MM.1S (cell line): ENCODE measurements around the gene CHKB.
"Not testable (repeated sequence)": the region's sequence is repeated elsewhere in the genome, so short reads cannot be mapped to it uniquely, and the experiment has no call there.

ENCODE experiments used
- DNase-seq: peaks from one replicate; pipeline ENCODE4 v3.0.0-alpha.2; 2015
- H2AFZ ChIP-seq: fragments of 300-600 bp; sonication (generic); 2 replicates; pipeline ENCODE4 v1.6.0; 2016; ENCODE audit warnings: antibody characterized with exemption, low read length
- H3F3A ChIP-seq: fragments of 300-600 bp; sonication (generic); 2 replicates; pipeline ENCODE4 v1.6.1; 2016; ENCODE audit warnings: mild to moderate bottlenecking, antibody characterized with exemption, low read length, moderate library complexity, mixed read lengths; ENCODE audit not compliant: insufficient read depth
- H3K27ac ChIP-seq: fragments of 300-600 bp; sonication (generic); 2 replicates; pipeline ENCODE4 v1.5.1; 2016; ENCODE audit warnings: mild to moderate bottlenecking, low read length
- H3K27me3 ChIP-seq: fragments of 300-600 bp; sonication (generic); replicated peaks from 2 replicates; pipeline ENCODE4 v1.6.0; 2016; ENCODE audit warnings: low read length; ENCODE audit not compliant: insufficient read depth
- H3K36me3 ChIP-seq: fragments of 300-600 bp; sonication (generic); replicated peaks from 2 replicates; pipeline ENCODE4 v1.6.1; 2016; ENCODE audit warnings: mild to moderate bottlenecking, low read length, mixed read lengths; ENCODE audit not compliant: insufficient read depth
- H3K4me1 ChIP-seq: fragments of 300-600 bp; sonication (generic); 2 replicates; pipeline ENCODE4 v1.6.1; 2016; ENCODE audit warnings: low read length, mixed read lengths
- H3K4me2 ChIP-seq: fragments of 300-600 bp; sonication (generic); 2 replicates; pipeline ENCODE4 v1.6.0; 2016; ENCODE audit warnings: low read depth, low read length
- H3K4me3 ChIP-seq: fragments of 300-600 bp; sonication (generic); 2 replicates; pipeline ENCODE4 v1.5.1; 2016; ENCODE audit warnings: low read length, mixed read lengths
- H3K79me2 ChIP-seq: fragments of 300-600 bp; sonication (generic); 2 replicates; pipeline ENCODE4 v1.6.1; 2016; ENCODE audit warnings: mixed run types, low read length, mixed read lengths
- H3K9ac ChIP-seq: fragments of 300-600 bp; sonication (generic); 2 replicates; pipeline ENCODE4 v1.6.1; 2016; ENCODE audit warnings: low read length, mixed read lengths
- H3K9me2 ChIP-seq: fragments of 300-600 bp; sonication (generic); replicated peaks from 2 replicates; pipeline ENCODE4 v1.6.1; 2016; ENCODE audit warnings: mild to moderate bottlenecking, low read length, mixed read lengths; ENCODE audit not compliant: insufficient read depth
- H3K9me3 ChIP-seq: fragments of 300-600 bp; sonication (generic); replicated peaks from 2 replicates; pipeline ENCODE4 v1.6.1; 2016; ENCODE audit warnings: mild to moderate bottlenecking, low read length, mixed read lengths; ENCODE audit not compliant: insufficient read depth
- H4K20me1 ChIP-seq: fragments of 300-600 bp; sonication (generic); 2 replicates; pipeline ENCODE4 v1.6.1; 2016; ENCODE audit warnings: mild to moderate bottlenecking, low read length, moderate library complexity, mixed read lengths; ENCODE audit not compliant: insufficient read depth
- EZH2 ChIP-seq: fragments of 300-600 bp; sonication (generic); optimal IDR thresholded peaks from 2 replicates; pipeline ENCODE3; 2017; ENCODE audit warnings: low read depth, mild to moderate bottlenecking, antibody characterized with exemption, low read length, mixed read lengths
- EZH2phosphoT487 ChIP-seq: fragments of 300-600 bp; sonication (generic); IDR thresholded peaks from 2 replicates; pipeline ENCODE4 v1.6.1; 2018; ENCODE audit warnings: antibody characterized with exemption, low read length
- TF ChIP-seq, protein P1 (sequence below): fragments of 300-600 bp; sonication (generic); IDR thresholded peaks from 2 replicates; pipeline ENCODE4 v1.5.1; 2016; ENCODE audit warnings: antibody characterized with exemption, low read length, mixed read lengths

Gene CHKB

GRCh38 chr22:50544078-50544745, 38.4 kb downstream of the CHKB start:
- H3K4me2 ChIP-seq = peak overlapping the region; percentile 63
- TF ChIP-seq EZH2 (no peak), EZH2phosphoT487 (no peak)
- TF ChIP-seq, protein P1, sequence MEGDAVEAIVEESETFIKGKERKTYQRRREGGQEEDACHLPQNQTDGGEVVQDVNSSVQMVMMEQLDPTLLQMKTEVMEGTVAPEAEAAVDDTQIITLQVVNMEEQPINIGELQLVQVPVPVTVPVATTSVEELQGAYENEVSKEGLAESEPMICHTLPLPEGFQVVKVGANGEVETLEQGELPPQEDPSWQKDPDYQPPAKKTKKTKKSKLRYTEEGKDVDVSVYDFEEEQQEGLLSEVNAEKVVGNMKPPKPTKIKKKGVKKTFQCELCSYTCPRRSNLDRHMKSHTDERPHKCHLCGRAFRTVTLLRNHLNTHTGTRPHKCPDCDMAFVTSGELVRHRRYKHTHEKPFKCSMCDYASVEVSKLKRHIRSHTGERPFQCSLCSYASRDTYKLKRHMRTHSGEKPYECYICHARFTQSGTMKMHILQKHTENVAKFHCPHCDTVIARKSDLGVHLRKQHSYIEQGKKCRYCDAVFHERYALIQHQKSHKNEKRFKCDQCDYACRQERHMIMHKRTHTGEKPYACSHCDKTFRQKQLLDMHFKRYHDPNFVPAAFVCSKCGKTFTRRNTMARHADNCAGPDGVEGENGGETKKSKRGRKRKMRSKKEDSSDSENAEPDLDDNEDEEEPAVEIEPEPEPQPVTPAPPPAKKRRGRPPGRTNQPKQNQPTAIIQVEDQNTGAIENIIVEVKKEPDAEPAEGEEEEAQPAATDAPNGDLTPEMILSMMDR = peak; percentile 78
- H3K79me2 ChIP-seq = no peaks in the 10 kb centered on the region
- H3K9ac ChIP-seq = peak overlapping the region; percentile 28; the same call in 1 of the 2 replicates
- no peaks in the 10 kb centered on the region for H3K9me3 ChIP-seq
- H2AFZ ChIP-seq = peak overlapping the region; percentile 62
- DNase-seq = peak; percentile 83
- H3F3A ChIP-seq = peaks cover 28% of the 10 kb centered on the region
- H3K4me3 ChIP-seq = peak overlapping the region; percentile 24
- peaks cover 18% of the 10 kb centered on the region; the same call in 1 of the 2 replicates for H3K4me1 ChIP-seq
- H4K20me1 ChIP-seq = no peaks in the 10 kb centered on the region
- peaks cover 25% of the 10 kb centered on the region for H3K27me3 ChIP-seq
- no peaks in the 10 kb centered on the region for H3K9me2 ChIP-seq
- H3K36me3 ChIP-seq = no peaks in the 10 kb centered on the region
- H3K27ac ChIP-seq = no peak overlapping the region

DNA sequence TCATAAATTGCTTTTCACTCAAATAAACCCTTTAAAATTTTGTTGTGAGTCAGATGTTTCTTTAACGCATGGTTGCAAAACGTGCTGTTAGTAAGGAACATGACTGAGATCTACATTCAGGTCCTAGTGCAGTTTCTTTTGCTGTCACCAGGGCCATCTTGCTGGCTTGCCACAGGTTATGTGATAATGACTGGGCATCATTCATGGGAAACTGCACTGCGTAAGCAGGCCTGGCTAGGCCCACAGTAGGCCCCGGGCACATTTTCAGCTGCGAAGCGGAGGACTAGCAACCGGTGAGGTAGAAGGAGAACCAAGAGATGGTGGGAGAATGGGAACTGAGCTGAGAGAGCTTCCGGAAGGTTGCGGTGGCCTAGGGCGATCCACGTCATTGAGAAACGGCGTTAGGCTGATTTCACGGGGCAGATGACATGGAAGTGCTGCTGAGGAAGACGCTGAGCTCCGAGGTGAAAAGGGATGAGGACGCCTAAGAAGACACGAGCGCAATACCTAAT, 40.2 kb downstream of the CHKB start:
- Histone ChIP-seq H3K4me2 (no peak overlapping the region), H3K4me3 (no peak overlapping the region), H3K9ac (no peak overlapping the region), H3F3A (peaks cover 39% of the 10 kb centered on the region), H4K20me1 (no peaks in the 10 kb centered on the region), H3K27ac (no peak overlapping the region), H3K4me1 (peaks cover 29% of the 10 kb centered on the region), H3K36me3 (no peaks in the 10 kb centered on the region), H2AFZ (no peak overlapping the region), H3K27me3 (peaks cover 11% of the 10 kb centered on the region), H3K9me3 (no peaks in the 10 kb centered on the region), H3K9me2 (no peaks in the 10 kb centered on the region), H3K79me2 (no peaks in the 10 kb centered on the region)
- no peak for DNase-seq
- TF ChIP-seq EZH2phosphoT487 = no peak
- no peak for TF ChIP-seq EZH2
- TF ChIP-seq, protein P1 = no peak

DNA sequence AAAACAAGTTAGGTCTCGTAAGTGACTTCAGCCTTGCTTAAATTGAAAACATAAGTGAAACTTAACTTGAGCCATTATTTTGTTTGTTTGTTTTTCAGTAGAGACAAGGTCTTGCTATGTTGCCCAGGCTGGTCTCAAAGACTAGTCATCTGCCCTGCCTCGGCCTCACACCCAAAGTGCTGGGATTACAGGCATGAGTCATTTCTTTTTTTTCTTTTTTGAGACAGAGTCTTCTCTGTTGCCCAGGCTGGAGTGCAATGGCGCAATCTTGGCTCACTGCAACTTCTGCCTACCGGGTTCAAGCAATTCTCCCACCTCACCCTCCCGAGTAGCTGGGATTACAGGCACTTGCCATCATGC, 41.0 kb downstream of the CHKB start:
- not testable (repeated sequence) for DNase-seq, H3K9me3 ChIP-seq, H4K20me1 ChIP-seq, H3K4me3 ChIP-seq, H3K9me2 ChIP-seq, H3K9ac ChIP-seq, H3K4me2 ChIP-seq, H3K27me3 ChIP-seq, H3K27ac ChIP-seq, H2AFZ ChIP-seq, H3K36me3 ChIP-seq, H3K79me2 ChIP-seq
- Histone ChIP-seq H3K4me1 (peaks cover 35% of the 10 kb centered on the region), H3F3A (peaks cover 43% of the 10 kb centered on the region)

- Histone ChIP-seq H4K20me1 (no peaks in the 10 kb centered on the region), H3K4me3 (no peak overlapping the region), H3K4me1 (peaks cover 45% of the 10 kb centered on the region), H3K9ac (peak overlapping the region; percentile 40; the same call in 1 of the 2 replicates), H2AFZ (no peak overlapping the region), H3F3A (peaks cover 53% of the 10 kb centered on the region), H3K9me2 (no peaks in the 10 kb centered on the region), H3K36me3 (no peaks in the 10 kb centered on the region), H3K79me2 (no peaks in the 10 kb centered on the region), H3K9me3 (no peaks in the 10 kb centered on the region), H3K27me3 (peaks cover 3% of the 10 kb centered on the region; the same call in 1 of the 2 replicates), H3K27ac (peak overlapping the region; percentile 97; the same call in 1 of the 2 replicates), H3K4me2 (peak overlapping the region; percentile 36; the same call in 1 of the 2 replicates)
- TF ChIP-seq EZH2 = no peak
- no peak for DNase-seq
Observed at GRCh38 chr22:50540381-50540780, 42.3 kb downstream of the CHKB start.
